Immature natural killer cell (primary cell): ENCODE measurements around the gene SPTSSA. TPM values are rescaled to one million over a fixed set of nuclear protein-coding genes. Genes with fewer than 3 reads are reported as not detected.
"Not testable (repeated sequence)": the region's sequence is repeated elsewhere in the genome, so short reads cannot be mapped to it uniquely, and the experiment has no call there.

Experiments
- DNase-seq, 3 donors: peaks; one replicate each; pipeline ENCODE4 v3.0.0; 2022; ENCODE audit warnings: mixed read lengths in 1 of 3
- H3K27ac Mint-ChIP-seq, 6 donors: one replicate each; pipeline ENCODE4 v1.8.0; 2020; ENCODE audit warnings: mixed read lengths in 6 of 6, mild to moderate bottlenecking in 5 of 6, inconsistent platforms in 4 of 6, moderate library complexity in 3 of 6
- H3K27me3 Mint-ChIP-seq, 3 donors: one replicate each; pipeline ENCODE4 v1.8.0; 2020 to 2021; ENCODE audit warnings: low read depth in 3 of 3, mild to moderate bottlenecking in 3 of 3, mixed read lengths in 3 of 3, moderate library complexity in 3 of 3, inconsistent platforms in 1 of 3
- H3K36me3 Mint-ChIP-seq, 3 donors: one replicate each; pipeline ENCODE4 v1.8.0; 2020; ENCODE audit warnings: mixed read lengths in 3 of 3, inconsistent platforms in 2 of 3, mild to moderate bottlenecking in 2 of 3
- H3K4me1 Mint-ChIP-seq, 2 donors: one replicate each; pipeline ENCODE4 v1.8.0; 2020; ENCODE audit warnings: inconsistent platforms in 2 of 2, mild to moderate bottlenecking in 2 of 2, mixed read lengths in 2 of 2, moderate library complexity in 1 of 2
- H3K4me3 Mint-ChIP-seq, 5 donors: one replicate each; pipeline ENCODE4 v1.8.0; 2020; ENCODE audit warnings: mild to moderate bottlenecking in 5 of 5, mixed read lengths in 5 of 5, inconsistent platforms in 3 of 5, moderate library complexity in 3 of 5
- H3K9me3 Mint-ChIP-seq, 6 donors: one replicate each; pipeline ENCODE4 v1.8.0; 2020; ENCODE audit warnings: mild to moderate bottlenecking in 6 of 6, mixed read lengths in 6 of 6, inconsistent platforms in 4 of 6, moderate library complexity in 3 of 6
- polyA plus RNA-seq, 3 donors: library from polyadenylated mRNA; unstranded; fragments of 300-500 nt; fragmentation: Illumina TruSeq; gene quantifications; one replicate each; pipeline ENCODE4 v1.2.3, GENCODE V29; 2021

Gene SPTSSA
- polyA plus RNA-seq, 3 donors from 2014 or later: 18.9 to 26.2 (median 21.9) TPM

GRCh38 chr14:34386865-34387485 lies 75.1 kb downstream of the SPTSSA start:
- Mint-ChIP-seq H3K9me3 (peaks cover 0 to 12% (median 6%) of the 10 kb centered on the region in 6 donors), H3K36me3 (no peaks in the 10 kb centered on the region), H3K4me1 (no peaks in the 10 kb centered on the region), H3K4me3 (no peak overlapping the region), H3K27ac (no peak overlapping the region), H3K27me3 (peaks cover 4 to 12% (median 5%) of the 10 kb centered on the region in 3 donors)
- no peak for DNase-seq

- H3K27me3 Mint-ChIP-seq: peaks cover 4 to 15% (median 5%) of the 10 kb centered on the region in 3 donors
- not testable (repeated sequence) for H3K36me3 Mint-ChIP-seq, H3K4me1 Mint-ChIP-seq, H3K27ac Mint-ChIP-seq, H3K4me3 Mint-ChIP-seq, DNase-seq
- H3K9me3 Mint-ChIP-seq: peaks cover 0 to 10% (median 4%) of the 10 kb centered on the region in 6 donors
Observed at GRCh38 chr14:34385881-34386280, 76.2 kb downstream of the SPTSSA start.

GRCh38 chr14:34383839-34384238 lies 78.2 kb downstream of the SPTSSA start:
- no peak overlapping the region for H3K4me3 Mint-ChIP-seq
- H3K27ac Mint-ChIP-seq: no peak overlapping the region
- H3K9me3 Mint-ChIP-seq: peaks cover 0 to 9% (median 0%) of the 10 kb centered on the region in 6 donors
- H3K27me3 Mint-ChIP-seq: peaks cover 5 to 16% (median 7%) of the 10 kb centered on the region in 3 donors
- no peaks in the 10 kb centered on the region for H3K4me1 Mint-ChIP-seq
- DNase-seq: no peak
- no peaks in the 10 kb centered on the region for H3K36me3 Mint-ChIP-seq

Other genes with a start within 250 kb of the SPTSSA start
- gene EAPP, start 77.5 kb upstream of the SPTSSA start, polyA plus RNA-seq: 100 to 1,000 TPM in 2 of 3 donors, 10 to 100 TPM in 1; 94.9 to 192 (median 109) TPM
- gene SNX6, start 167.9 kb upstream of the SPTSSA start, polyA plus RNA-seq: 100 to 1,000 TPM; 141 to 174 (median 149) TPM